Endothelial cell of umbilical vein (primary cell): Measurements from ENCODE around the gene SPG21. TPM values are rescaled to one million over a fixed set of nuclear protein-coding genes. Genes with fewer than 3 reads are reported as not detected.

Source experiments
- BruUV-seq: library from RNA; stranded (reverse); fragments of 400-500 nt; replicated peaks from 2 replicates; lab custom pipeline; 2021; lab: Mats Ljungman, UMichigan
- CTCF ChIA-PET: fragments of 300-600, 350-600 bp; sonication (Branson Sonifier 250); formaldehyde crosslinking; loops from one replicate; lab custom pipeline; 2021; ENCODE audit warnings: antibody characterized with exemption, inconsistent platforms; lab: Charles Lee
- POLR2A ChIA-PET: fragments of 300-600, 350-600 bp; sonication (Branson Sonifier 250); formaldehyde crosslinking; loops from one replicate; lab custom pipeline; 2021; ENCODE audit warnings: antibody characterized with exemption, inconsistent platforms; lab: Charles Lee
- DNase-seq: peaks from one replicate; pipeline ENCODE4 v3.0.0-alpha.2; 2011; ENCODE audit warnings: low read depth, low spot score
- FAIRE-seq: peaks from 2 replicates; lab custom pipeline; 2011; peaks lifted over from hg19 to GRCh38; lab: Jason Lieb, UNC
- H2AFZ ChIP-seq: 2 replicates; pipeline ENCODE4 v1.6.0; 2012; ENCODE audit warnings: low read depth, low read length, control low read depth, inconsistent platforms
- H3K27ac ChIP-seq: 2 replicates; pipeline ENCODE4 v1.5.1; 2011; ENCODE audit warnings: low read depth, mild to moderate bottlenecking, control low read depth, low read length, moderate library complexity; ENCODE audit not compliant: insufficient read depth
- H3K27me3 ChIP-seq, 2 experiments: 2 replicates each; pipeline versions ENCODE4 v1.6.0 to v1.6.1; 2011; ENCODE audit warnings: low read length in 2 of 2, mixed read lengths in 1 of 2; ENCODE audit not compliant: control insufficient read depth in 2 of 2, insufficient read depth in 2 of 2
- H3K36me3 ChIP-seq, 2 experiments: 2 replicates in 1 of 2; 3 replicates in 1 of 2; pipeline ENCODE4 v1.5.1; 2011; ENCODE audit warnings: low read length in 2 of 2, mild to moderate bottlenecking in 1 of 2, moderate library complexity in 1 of 2; ENCODE audit not compliant: control insufficient read depth in 2 of 2, insufficient read depth in 2 of 2; ENCODE audit errors: extremely low read depth in 1 of 2
- H3K4me1 ChIP-seq: 3 replicates; pipeline ENCODE4 v1.5.1; 2011; ENCODE audit warnings: mild to moderate bottlenecking, low read length; ENCODE audit not compliant: control insufficient read depth, insufficient read depth; ENCODE audit errors: extremely low read depth
- H3K4me2 ChIP-seq: 2 replicates; pipeline ENCODE4 v1.6.1; 2011; ENCODE audit warnings: low read length, control low read depth, mixed read lengths; ENCODE audit not compliant: insufficient read depth
- H3K4me3 ChIP-seq, 3 experiments: fragments of 200-600 bp in 1 of 3; sonication (generic), shearing (Covaris generic) in 1 of 3; replicated peaks in 1 of 3; 2 replicates each; pipeline ENCODE4 v1.5.1; 2011 to 2016; ENCODE audit warnings: control low read depth in 3 of 3, low read length in 3 of 3, mild to moderate bottlenecking in 2 of 3, inconsistent platforms in 1 of 3, low read depth in 1 of 3, moderate library complexity in 1 of 3; ENCODE audit not compliant: insufficient read depth in 1 of 3
- H3K79me2 ChIP-seq: 2 replicates; pipeline ENCODE4 v1.6.0; 2012; ENCODE audit warnings: low read length, inconsistent platforms; ENCODE audit not compliant: control insufficient read depth, insufficient read depth
- H3K9ac ChIP-seq: replicated peaks from 2 replicates; pipeline ENCODE3; 2011; ENCODE audit warnings: low read length, control low read depth; ENCODE audit not compliant: insufficient read depth; ENCODE audit errors: extremely low read depth
- H3K9me1 ChIP-seq: replicated peaks from 3 replicates; pipeline ENCODE4 v1.6.0; 2011; ENCODE audit warnings: mild to moderate bottlenecking, low read length; ENCODE audit not compliant: control insufficient read depth, insufficient read depth; ENCODE audit errors: extremely low read depth
- H3K9me3 ChIP-seq: replicated peaks from 2 replicates; pipeline ENCODE4 v1.5.1; 2012; ENCODE audit warnings: low read length, inconsistent platforms; ENCODE audit not compliant: control insufficient read depth, insufficient read depth
- H4K20me1 ChIP-seq: replicated peaks from 2 replicates; pipeline ENCODE3; 2011; ENCODE audit warnings: mild to moderate bottlenecking, low read length; ENCODE audit not compliant: control insufficient read depth, insufficient read depth; ENCODE audit errors: extremely low read depth
- CTCF ChIP-seq, 2 donors: IDR thresholded peaks; 1 replicate in 1 of 2; 2 replicates in 1 of 2; pipeline ENCODE4 v1.5.1; 2011; ENCODE audit warnings: low read length in 2 of 2, mild to moderate bottlenecking in 2 of 2, moderate library complexity in 2 of 2, control low read depth in 1 of 2, inconsistent platforms in 1 of 2, low read depth in 1 of 2; ENCODE audit not compliant: insufficient read depth in 1 of 2; ENCODE audit errors: extremely low read depth in 1 of 2
- EZH2 ChIP-seq: IDR thresholded peaks from 2 replicates; pipeline ENCODE4 v1.6.1; 2012; ENCODE audit warnings: borderline replicate concordance, low read depth, mild to moderate bottlenecking, moderate library complexity, low read length, inconsistent platforms; ENCODE audit not compliant: severe bottlenecking
- FOS ChIP-seq: IDR thresholded peaks from 2 replicates; pipeline ENCODE4 v1.6.1; 2011; ENCODE audit warnings: mild to moderate bottlenecking, low read length, moderate library complexity, borderline replicate concordance; ENCODE audit not compliant: insufficient read depth
- GATA2 ChIP-seq: IDR thresholded peaks from 2 replicates; pipeline ENCODE4 v1.7.0; 2011; ENCODE audit warnings: low read depth, mild to moderate bottlenecking, moderate library complexity, mixed read lengths, low read length; ENCODE audit not compliant: insufficient read length, insufficient read depth
- JUN ChIP-seq: IDR thresholded peaks from 2 replicates; pipeline ENCODE4 v1.6.1; 2011; ENCODE audit warnings: borderline replicate concordance, low read depth; ENCODE audit not compliant: insufficient read length, insufficient read depth
- MAX ChIP-seq: IDR thresholded peaks from 2 replicates; pipeline ENCODE4 v1.6.1; 2011; ENCODE audit not compliant: insufficient read depth, insufficient read length
- MYC ChIP-seq: IDR thresholded peaks from one replicate; pipeline ENCODE4 v1.6.1; 2011; ENCODE audit warnings: mild to moderate bottlenecking, low read depth, low read length
- POLR2A ChIP-seq: IDR thresholded peaks from 2 replicates; pipeline ENCODE4 v1.6.1; 2012; ENCODE audit warnings: low read depth, mild to moderate bottlenecking, control low read depth, low read length
- POLR2AphosphoS5 ChIP-seq: IDR thresholded peaks from 2 replicates; pipeline ENCODE4 v1.6.1; 2012; ENCODE audit warnings: low read depth, mild to moderate bottlenecking, control low read depth, low read length, moderate library complexity; ENCODE audit not compliant: insufficient read depth
- dilution Hi-C: fragments of 300-500 bp; cut with MboI; formaldehyde crosslinking; loops from one replicate; pipeline ENCODE4 v1.15.0; 2019; ENCODE audit warnings: low sequenced_read_pairs; ENCODE audit not compliant: extremely low pct_ligation_motif_present
- intact Hi-C: fragments of 100-400 bp; cut with micrococcal nuclease; formaldehyde crosslinking; loops from one replicate; pipeline ENCODE4 v1.10.0; 2022
- polyA plus RNA-seq, 4 experiments: library from polyadenylated mRNA; depleted of rRNA in 3 of 4; stranded (reverse) in 3 of 4; unstranded in 1 of 4; fragments of >200 nt; gene quantifications; 2 replicates each; pipeline versions ENCODE4 v1.2.1 to v1.2.3, GENCODE V29; 2011 to 2012; ENCODE audit warnings: missing spikeins in 1 of 4
- total RNA-seq: library from RNA; stranded (reverse); gene quantifications from 2 replicates; pipeline ENCODE4 v1.2.3, GENCODE V29; 2021

Gene SPG21
- total and polyA plus RNA-seq, 2 donors (not counting 3 experiments of a cell fraction or from before 2014, with no cell fraction given) = 70.2 to 82.5 TPM

- FAIRE-seq (no peak), DNase-seq (no peak)
- Histone ChIP-seq H3K9me3 (no peaks in the 10 kb centered on the region), H3K9me1 (no peaks in the 10 kb centered on the region), H2AFZ (no peak overlapping the region), H3K4me2 (no peak overlapping the region), H3K79me2 (no peaks in the 10 kb centered on the region), H3K9ac (no peak overlapping the region), H3K4me3 (no peak overlapping the region), H4K20me1 (no peaks in the 10 kb centered on the region), H3K4me1 (no peaks in the 10 kb centered on the region), H3K36me3 (no peaks in the 10 kb centered on the region), H3K27ac (no peak overlapping the region), H3K27me3 (no peaks in the 10 kb centered on the region)
- intact Hi-C loops = no loop called here
- ChIA-PET CTCF (interaction anchor here (0.7 to 3.2 kb wide), 8 partner anchors 14 to 151 kb away, joined by 3 to 65 read pairs (median 8); partner anchors contain the start of genes CLPX and KBTBD13), POLR2A (no interaction called here)
- dilution Hi-C loops = no loop called here
- TF ChIP-seq POLR2AphosphoS5 = no peak
- TF ChIP-seq GATA2 = no peak
- no peak for TF ChIP-seq POLR2A
- TF ChIP-seq MYC = no peak
- no peak for TF ChIP-seq CTCF (IDR thresholded peaks at IDR 0.05; ENCODE audit: extremely low read depth in 1 of 2, insufficient read depth in 1 of 2, low read depth in 1 of 2, low read length in 2 of 2)
- no peak for TF ChIP-seq JUN
- TF ChIP-seq EZH2 = no peak
- no peak for TF ChIP-seq MAX
- no peak for TF ChIP-seq FOS
- BruUV-seq = no TSS peak
Measured at GRCh38 chr15:65034719-65035118, 45.0 kb upstream of the SPG21 start.
